OCI-LY3 (cell line): Measurements from ENCODE around the gene FRMD4A.

ENCODE experiments used
- CTCF ChIP-seq: fragments of 200-600, 300-600 bp; sonication (generic); IDR thresholded peaks from 2 replicates; pipeline ENCODE4 v1.5.1; 2014; ENCODE audit warnings: antibody characterized with exemption, low read length, low read depth
- EZH2phosphoT487 ChIP-seq: fragments of 200-600 bp; shearing (Covaris generic); IDR thresholded peaks from 2 replicates; pipeline ENCODE4 v1.6.1; 2018; ENCODE audit warnings: antibody characterized with exemption, mixed run types, low read depth

GRCh38 chr10:13877154-13877909 is 453.4 kb downstream of the FRMD4A start:
- TF ChIP-seq CTCF: no peak
- no peak for TF ChIP-seq EZH2phosphoT487
